HUDEP-2 (cell line): Measurements from ENCODE around the gene PAX8.
A peak's percentile ranks its signal among the peaks of the same experiment; 100 is the strongest.
"Not testable (repeated sequence)": the region's sequence is repeated elsewhere in the genome, so short reads cannot be mapped to it uniquely, and the experiment has no call there.

ENCODE experiments used
- DNase-seq, 76 experiments: peaks; one replicate each; lab custom pipeline; 2025; ENCODE audit not compliant: unreplicated experiment in 76 of 76; lab: John Stamatoyannopoulos, UW

PAX8 gene

GRCh38 chr2:113291191-113291590 lies 12.5 kb upstream of the PAX8 start:
- DNase-seq, result no peak

GRCh38 chr2:113288674-113289149 lies 10.0 kb upstream of the PAX8 start:
- not testable (repeated sequence) for DNase-seq

DNA sequence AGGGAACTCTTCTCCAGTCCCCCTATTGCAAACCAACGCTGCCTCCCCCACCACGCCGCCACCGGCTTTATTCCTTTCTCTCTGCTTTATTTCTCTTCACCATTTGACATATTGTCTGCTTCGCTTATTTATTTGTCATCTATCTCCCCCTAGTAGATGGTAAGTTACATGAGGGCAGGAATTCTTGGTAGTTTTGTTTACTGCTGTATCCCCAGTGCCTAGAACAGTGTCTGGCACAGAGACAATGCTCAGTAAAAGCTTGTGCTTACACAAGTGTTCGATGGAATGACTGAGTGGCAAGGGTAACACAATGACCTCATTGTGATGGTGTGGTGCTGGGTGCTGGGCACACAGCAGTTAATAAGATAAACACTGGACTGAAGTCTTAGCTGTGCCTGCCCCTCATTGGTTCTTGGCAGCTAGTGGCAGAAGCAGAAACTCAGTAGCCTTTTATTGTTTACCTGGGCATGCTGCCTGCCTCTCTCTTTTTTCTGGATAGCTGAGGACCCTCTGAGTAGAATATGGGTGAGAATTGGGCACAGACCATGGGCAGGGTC lies 9.5 kb upstream of the PAX8 start:
- not testable (repeated sequence) for DNase-seq

DNA sequence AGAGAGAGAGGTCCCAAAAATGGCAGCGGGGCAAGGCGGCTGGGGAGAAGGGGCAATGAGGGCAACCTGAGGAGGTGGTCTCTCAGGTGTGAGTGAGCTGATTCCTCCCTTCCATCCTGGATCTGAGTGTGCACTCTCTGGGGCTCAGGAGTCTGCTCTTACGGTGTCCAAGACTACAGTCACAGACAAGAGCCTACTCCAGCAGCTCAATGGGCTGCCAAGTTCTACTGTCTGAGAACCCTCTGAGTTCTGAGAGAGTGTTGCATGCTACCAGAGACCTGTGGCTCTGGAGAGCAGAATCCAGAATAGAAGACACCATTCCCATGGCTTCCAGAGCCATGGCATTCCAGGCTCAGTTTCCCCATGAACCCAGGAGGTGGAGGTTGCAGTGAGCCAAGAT lies 7.1 kb upstream of the PAX8 start:
- DNase-seq, result no peak

- not testable (repeated sequence) for DNase-seq
Measured at GRCh38 chr2:113284999-113285398, 6.3 kb upstream of the PAX8 start.

DNA sequence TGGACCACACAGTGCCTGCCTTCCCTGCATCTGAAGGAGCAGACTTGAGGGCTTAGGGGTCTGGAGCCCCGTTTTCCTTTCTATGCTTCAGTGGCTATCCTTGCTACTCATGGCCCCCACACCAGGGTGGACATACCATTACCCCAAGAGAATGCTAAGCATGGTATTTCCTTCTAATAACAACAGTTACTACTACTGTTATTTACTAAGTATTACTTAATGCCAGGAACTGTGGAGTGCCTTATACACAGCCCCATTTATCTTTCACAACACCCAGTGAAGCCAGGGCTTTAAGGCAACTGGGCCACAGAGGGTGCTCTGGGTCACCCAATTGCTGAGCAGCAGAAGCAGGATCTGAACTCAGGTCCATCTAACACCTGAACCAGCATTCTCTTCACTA lies 5.8 kb upstream of the PAX8 start:
- no peak for DNase-seq

- DNase-seq, result no peak
Measured at GRCh38 chr2:113283704-113284284, 5.1 kb upstream of the PAX8 start.

GRCh38 chr2:113282747-113283533 lies 4.2 kb upstream of the PAX8 start:
- DNase-seq, result peak in 4 of 76 experiments; percentile 1 to 16 (median 6)

- DNase-seq, result no peak
Measured at GRCh38 chr2:113281910-113282746, 3.4 kb upstream of the PAX8 start.

- no peak for DNase-seq
Measured at GRCh38 chr2:113278073-113278741, 514 bp downstream of the PAX8 start.

DNA sequence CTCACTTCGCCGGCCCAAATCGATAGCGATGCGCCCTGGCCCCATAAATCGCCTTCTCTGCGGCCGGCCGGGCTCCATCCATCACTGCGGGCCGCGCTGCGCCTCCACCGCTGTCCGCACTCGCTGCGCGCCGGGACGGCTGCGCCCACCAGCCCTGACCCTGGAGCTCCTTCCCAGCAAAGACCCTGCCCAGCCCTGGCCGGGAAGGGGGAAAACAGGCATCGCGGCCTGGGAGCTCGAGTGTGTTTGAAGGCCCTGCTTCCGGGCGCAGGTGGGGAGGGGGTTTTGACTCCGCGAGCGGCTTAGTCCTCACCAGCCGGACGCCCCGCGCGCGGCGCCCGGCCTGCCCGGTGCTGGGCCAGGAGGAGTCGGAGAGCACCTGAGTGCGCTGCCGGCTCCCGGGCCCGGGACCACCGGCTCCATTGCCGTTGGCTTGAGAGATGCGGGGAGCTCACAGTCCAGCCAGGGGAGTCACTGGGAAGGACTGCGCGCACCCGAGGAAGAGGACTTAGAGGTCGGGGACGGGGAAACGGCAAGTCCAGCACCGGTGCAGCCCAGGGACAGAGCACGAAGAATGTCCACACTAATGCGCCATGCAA lies 1.1 kb downstream of the PAX8 start:
- no peak for DNase-seq

DNA sequence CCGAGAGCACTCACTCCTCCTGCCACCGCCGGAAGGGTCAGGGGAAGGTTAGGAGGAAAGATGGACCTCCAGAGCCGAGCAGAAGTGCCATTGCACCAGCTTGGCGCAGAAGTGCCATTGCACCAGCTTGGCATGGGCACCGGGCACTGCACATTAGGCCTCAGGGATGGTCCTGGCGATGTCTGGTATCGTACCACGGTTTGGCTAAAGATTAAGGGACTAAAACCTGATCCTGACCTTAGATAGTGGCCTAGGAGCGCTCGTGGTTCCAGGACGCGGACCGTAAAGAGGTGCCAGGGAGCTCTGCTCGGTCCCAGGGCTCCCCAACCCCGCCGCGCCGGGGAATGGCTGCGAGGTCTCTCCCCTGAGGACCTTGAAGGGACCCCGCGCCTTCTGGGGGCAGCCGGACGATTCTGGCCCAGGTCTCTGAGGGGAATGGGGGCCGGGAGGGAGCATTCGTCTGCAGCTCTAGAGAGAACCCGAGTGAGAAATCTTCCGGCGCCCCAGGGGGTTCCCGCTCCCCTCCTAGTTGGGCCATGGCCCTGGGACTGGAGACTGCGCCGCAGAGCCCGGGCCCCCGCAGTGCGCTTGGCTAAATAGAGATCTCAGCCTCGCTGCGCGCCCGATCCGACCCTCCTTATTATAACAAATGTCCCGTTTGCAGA lies 1.8 kb downstream of the PAX8 start:
- DNase-seq, result no peak

GRCh38 chr2:113276216-113276760 lies 2.4 kb downstream of the PAX8 start:
- DNase-seq, result no peak

- no peak for DNase-seq
Measured at GRCh38 chr2:113275556-113276215, 3.0 kb downstream of the PAX8 start.

DNA sequence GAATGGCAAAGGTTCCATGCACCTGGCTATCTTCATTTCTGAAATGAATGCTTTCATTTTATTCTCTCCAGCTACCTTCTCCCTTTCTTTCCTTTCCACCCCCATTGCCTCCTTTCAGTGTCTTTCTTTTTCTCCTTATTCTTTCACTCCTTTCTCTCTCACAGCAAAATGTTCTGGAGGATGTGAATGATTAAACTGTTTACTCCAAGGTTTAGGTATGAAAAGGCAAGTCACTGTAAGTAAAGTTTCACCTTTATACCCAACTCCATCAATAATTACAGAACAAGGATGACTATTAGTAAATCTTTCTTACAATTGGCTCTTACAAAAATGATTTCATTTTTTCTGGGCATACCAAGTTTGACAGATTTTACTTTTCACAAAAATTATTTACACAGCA lies 4.3 kb downstream of the PAX8 start:
- no peak for DNase-seq

- no peak for DNase-seq
Measured at GRCh38 chr2:113273981-113274380, 4.7 kb downstream of the PAX8 start.

DNA sequence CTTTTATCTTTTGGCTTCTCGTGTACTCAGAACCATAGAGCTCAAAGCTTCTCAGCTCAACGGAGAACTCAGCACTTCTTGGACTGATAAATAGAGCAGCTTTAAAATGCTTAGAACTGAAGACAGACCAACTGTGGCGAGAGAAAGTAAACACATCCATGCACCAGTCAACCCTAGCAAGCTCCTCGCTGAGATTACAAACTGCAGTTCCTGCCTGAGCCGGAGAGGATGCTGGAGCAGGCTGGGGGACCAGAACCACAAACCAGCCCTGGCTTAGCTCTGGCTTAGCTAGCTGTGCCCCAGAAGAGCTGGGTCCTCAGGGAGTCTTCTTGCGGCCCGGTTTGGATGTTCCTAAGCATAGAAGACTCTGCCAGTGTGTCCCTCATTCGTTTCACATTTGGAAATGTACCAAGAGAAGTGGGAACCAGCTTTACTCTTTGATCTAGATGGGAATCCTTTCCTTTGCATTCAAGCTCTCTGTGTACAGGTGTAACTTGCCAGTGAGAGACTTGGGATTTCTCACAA lies 5.6 kb downstream of the PAX8 start:
- DNase-seq, result peak in 2 of 76 experiments; percentile 3 to 17

GRCh38 chr2:113272477-113272876 lies 6.2 kb downstream of the PAX8 start:
- no peak for DNase-seq
